Epidermal melanocyte (primary cell): ENCODE measurements around the gene CRYAA.
"Not testable (repeated sequence)": the region's sequence is repeated elsewhere in the genome, so short reads cannot be mapped to it uniquely, and the experiment has no call there.

ENCODE experiments used
- DNase-seq: peaks from one replicate; pipeline ENCODE4 v3.0.0; 2011; ENCODE audit warnings: low spot score; ENCODE audit not compliant: insufficient read length

Gene CRYAA

DNA sequence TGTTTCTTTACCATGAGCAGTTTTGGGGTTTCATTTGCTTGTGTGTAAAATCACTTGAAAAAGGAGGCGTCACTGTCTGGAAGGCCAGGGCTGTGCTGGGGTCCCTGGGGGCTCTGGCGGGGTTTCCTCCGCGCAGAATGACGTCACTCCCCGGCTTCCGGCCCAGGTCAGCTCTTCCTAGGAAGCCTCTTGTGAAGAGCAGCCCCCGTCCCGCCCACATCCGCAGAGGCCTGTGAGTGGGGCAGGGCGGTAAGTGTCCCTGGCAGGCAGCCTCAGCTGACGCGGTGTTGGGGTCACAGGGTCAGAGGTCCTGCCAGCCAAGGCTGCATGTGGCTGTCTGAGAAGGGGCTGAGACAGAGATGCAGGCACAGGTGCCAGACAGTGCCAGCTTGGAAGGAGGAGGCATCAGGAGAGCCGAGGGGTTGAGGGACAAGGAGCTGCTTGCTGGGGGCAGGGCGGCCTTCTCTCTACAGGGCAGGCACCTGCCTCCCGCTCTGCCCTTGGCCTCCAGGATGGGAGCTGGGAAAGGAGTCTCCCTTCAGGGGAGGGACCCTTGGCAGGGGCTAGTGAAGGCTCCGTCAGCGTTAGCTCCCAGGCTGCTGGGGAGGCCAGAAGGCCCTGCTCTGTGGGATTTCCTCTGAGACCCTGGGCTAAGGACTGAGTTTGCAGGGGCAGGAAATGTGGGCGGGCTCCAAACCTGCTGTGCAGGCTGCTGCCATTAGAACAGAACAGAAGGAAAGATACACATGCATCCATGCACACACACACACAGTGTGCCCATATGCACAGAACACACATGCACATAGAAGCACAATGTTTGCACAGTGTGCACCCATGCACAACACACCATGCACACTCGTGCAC, 8.5 kb downstream of the CRYAA start:
- DNase-seq = not testable (repeated sequence)

DNA sequence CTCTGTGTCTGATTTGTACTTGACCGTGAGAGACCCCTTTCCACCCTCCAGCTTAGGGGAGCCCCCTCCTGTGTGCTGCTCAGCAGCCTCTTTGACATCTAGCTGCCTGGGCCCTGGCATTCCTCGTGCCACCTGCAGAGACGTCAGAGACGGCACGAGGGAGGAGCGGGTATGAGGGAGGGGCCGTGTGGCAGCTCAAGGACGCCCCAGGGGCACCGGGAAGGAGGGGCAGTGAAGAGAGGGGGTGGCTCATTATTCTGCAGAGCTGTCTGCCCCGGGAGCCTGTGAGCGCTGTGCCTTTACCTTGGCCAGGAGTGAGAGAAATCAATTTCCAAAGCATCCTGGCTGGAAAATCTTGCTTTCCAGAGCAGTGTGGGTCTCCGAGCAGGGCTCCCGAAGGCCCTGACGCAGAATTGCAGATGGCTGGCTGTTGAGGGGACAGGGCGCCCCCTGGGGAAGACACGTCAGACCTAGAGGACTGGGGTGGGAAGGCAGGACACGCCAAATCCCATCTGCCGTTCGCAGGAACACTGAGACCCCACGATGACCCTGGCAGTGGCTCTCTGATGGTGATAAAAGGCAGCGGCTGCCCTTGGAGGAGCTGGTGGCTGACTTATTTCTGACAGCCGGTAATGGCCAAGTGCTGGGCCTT, 9.5 kb downstream of the CRYAA start:
- DNase-seq = not testable (repeated sequence)

DNA sequence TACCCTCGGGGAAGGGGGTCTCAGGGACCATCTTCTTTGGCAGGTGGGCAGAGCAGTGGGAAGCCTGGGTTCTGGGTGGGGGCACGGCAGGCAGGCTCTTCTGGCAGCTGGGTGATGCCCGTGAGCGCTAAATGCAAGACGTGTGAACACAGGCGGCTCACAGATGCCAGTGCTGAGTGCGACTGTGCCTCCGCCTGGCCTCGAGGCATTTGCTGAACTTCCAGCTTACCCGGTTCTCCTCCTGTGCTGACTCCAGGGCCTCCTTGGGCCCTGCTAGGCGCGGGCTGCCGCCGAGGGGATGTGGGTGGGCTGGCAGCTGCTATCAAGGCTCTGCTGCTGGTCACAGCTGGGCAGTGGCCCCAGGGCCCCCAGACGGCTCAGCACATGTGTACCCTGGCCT, 12.2 kb downstream of the CRYAA start:
- not testable (repeated sequence) for DNase-seq

DNA sequence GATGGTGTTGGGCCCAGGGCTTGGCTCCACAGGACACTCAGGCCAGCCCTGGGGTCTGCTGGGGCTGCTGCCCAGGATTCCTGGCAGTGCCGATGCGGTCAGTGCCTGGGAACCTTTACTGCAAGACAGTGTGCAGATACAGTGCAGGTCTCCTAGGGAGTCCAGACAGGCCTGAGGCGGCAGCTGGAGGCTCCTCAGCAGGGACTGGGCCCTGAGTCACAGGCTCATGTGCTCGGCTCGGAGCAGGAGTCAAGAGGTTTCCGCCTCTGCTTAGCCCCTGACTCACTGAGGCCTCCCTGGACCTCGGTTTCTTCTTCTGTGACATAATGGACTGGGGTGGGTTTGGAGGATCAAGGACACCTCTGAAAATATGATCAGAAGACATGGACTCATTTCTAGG, 18.5 kb downstream of the CRYAA start:
- not testable (repeated sequence) for DNase-seq

DNA sequence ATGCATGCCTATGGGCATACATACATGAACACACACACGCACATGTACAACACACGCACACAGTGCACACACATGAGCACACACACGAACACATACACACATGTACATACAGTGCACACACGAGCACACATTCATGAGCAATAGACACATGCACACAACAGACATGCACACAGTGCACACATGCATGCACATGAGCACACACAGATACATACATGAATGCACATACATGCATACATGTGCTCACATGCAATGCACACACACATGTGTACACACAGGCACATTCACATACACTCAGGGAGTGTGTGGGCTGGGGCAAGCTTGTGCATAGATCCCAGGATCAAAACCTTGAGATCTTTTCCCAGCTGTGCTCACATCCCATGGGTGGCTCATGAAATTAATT, 18.9 kb downstream of the CRYAA start:
- no peak for DNase-seq

DNA sequence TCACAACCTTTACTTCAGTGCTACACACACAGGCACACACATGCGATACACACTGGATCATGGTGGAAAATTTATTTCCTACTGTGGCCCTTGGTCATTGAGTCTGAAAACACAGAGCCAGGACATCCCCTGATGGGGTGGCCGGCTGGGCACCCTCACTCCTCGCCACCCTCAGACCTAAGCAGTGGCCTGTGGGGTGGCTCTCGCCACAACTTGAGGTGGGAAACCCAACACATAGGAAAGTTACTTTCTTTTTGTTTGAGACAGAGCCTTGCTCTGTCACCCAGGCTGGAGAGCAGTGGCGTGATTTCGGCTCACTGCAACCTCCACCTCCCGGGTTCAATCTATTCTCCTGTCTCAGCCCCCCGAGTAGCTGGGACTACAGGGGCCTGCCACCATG, 19.4 kb downstream of the CRYAA start:
- DNase-seq = no peak

DNA sequence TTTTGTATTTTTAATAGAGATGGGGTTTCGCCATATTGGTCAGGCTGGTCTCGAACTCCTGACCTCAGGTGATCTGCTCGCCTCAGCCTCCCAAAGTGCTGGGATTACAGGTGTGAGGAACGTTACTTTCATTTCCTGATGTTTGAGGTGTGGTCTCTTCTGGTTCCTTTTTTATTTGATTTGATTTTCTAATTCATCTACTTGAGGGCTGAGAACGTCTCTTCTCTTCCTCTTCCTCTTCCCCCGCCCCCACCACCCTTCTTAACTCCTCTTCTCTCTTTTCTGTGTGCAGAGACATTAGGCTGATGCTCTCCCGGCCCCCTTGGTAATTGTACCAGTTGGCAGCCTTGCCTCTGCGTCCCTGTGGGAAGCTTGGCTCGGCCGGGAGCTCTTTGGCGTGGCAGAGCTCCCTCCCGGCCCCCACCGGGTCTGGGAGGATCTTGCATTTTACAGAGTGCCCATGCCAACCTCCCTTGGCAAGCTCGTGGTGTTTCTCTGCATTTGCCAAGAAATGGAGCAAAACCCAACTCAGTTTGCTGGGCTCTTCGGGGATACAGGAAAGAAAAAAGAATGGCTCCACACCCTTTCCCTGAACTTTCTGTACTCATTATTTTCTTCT, 19.9 kb downstream of the CRYAA start:
- no peak for DNase-seq

DNA sequence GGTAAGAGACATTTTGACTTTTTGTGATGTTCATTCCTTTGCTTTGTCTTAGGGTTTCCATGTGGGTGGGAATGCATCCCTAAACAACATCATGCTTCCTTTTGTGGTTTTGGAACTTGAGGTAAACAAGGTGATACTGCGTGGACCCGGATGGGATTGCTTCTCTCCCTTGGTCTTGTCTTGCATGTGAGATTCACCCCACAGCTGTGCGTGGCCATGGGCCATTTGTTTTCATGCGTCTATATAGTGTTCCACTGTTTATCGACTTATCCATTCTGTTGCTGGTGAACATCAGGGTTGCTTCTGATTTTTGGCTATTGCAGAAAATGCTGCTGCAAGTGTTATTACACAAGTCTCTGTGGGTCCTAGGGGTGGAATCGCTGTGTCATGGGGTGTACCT, 21.1 kb downstream of the CRYAA start:
- no peak for DNase-seq

DNA sequence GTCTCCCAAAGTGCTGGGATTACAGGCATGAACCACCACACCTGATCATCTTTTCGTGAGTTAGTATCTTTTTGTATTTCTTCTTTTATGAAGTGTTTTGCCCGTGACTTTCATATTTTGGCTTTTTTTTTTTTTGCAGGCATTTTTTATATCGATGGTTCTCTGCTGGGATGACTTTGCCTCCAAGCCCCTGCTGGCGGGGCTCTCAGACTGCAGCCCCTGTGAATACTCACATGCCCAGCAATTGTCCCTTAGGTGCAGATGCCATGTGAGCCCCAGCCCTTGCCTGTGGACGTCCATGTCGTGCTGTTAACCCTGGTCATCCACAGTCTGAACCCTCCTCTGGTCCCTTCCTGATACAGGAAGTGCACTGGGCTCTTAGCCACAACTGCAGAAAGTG, 21.7 kb downstream of the CRYAA start:
- DNase-seq = no peak

DNA sequence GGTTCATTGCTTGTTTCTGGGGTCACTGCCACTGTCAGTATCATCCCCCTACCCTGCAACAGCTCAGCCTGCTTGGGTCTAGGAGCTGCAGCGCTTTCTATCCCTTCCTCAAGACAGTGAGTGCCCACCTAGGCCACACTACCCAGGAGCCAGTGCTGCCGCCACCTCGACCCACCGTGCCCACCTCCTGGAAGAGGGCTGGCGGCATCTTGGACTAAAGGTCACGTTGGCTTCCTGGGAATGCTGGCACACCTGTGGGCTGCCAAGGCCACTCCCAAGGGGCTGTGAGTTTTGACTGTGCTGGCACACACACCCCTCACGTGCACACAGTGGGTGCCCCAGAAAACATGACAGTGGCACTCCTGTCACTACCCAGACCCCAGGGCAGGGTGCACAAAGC, 22.1 kb downstream of the CRYAA start:
- DNase-seq = no peak

DNA sequence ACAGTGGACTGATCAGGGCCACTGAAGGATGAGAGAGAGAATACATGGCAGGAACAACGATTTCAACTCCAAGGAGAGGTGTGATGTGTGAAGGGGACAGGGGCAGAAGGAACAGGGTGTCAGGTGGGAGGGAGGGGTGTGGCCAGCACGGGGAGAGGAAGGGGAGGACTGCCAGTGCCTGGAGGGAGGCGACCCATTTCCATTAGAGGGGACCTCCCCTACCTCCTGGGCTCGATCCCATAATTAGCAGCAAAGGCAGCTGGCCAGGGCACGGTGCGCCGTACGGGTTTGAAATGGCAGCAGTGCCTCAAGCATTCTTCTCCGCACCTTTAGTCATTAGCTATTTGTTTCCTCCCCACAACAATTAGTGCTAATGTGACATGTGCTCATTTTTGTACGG, 22.7 kb downstream of the CRYAA start:
- no peak for DNase-seq

DNA sequence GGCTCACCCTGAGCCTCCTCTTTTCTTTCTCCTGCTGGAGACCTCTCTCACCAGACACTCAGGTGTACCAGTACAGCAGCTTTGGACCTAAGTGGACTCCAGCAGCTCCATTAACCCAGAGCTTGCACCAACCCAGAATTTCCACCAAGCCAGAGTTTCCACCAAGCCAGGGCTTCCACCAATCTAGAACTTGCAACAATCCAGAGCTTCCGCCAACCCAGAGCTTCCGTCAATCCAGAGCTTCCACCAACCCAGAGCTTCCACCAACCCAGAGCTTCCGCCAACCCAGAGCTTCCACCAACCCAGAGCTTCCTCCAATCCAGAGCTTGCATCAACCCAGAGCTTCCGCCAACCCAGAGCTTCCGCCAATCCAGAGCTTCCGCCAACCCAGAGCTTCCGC, 23.2 kb downstream of the CRYAA start:
- DNase-seq = no peak

DNA sequence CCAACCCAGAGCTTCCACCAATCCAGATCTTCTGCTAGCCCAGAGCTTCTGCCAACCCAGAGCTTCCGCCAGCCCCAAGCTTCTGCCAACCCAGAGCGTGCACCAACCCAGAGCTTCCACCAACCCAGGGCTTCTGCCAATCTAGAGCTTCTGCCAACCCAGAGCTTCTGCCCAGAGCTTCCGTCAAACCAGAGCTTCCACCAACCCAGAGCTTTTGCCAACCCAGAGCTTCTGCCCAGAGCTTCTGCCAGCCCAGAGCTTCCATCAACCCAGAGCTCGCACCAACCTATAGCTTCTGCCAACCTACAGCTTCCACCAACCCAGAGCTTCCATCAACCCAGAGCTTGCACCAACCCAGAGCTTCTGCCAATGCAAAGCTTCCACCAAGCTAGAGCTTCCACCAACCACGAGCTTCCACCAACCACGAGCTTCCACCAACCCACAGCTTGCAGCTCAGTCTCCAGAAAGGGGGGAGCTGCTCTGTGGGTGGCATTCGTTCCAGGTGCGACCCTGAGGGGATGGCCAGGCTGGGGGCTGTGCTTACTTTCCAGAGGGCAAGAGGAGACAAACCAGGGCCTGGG, 23.8 kb downstream of the CRYAA start:
- no peak for DNase-seq

DNA sequence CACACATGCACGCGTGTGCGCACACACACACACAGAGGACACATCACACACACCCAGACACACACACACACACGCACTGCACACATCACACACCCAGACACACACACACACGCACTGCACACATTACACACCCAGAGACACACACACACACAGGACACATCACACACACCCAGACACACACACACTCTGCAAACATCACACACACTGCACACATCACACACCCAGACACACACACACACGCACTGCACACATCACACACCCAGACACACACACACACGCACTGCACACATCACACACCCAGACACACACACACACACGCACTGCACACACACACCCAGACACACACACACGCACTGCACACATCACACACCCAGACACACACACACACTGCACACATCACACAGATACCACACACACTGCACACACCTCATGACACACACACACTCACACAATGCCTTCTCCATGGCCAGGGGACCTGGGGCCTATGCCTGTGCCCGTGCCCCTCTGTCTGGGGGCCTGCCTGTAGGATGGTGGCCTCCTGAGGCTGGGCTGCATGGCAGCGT, 24.4 kb downstream of the CRYAA start:
- DNase-seq = no peak

DNA sequence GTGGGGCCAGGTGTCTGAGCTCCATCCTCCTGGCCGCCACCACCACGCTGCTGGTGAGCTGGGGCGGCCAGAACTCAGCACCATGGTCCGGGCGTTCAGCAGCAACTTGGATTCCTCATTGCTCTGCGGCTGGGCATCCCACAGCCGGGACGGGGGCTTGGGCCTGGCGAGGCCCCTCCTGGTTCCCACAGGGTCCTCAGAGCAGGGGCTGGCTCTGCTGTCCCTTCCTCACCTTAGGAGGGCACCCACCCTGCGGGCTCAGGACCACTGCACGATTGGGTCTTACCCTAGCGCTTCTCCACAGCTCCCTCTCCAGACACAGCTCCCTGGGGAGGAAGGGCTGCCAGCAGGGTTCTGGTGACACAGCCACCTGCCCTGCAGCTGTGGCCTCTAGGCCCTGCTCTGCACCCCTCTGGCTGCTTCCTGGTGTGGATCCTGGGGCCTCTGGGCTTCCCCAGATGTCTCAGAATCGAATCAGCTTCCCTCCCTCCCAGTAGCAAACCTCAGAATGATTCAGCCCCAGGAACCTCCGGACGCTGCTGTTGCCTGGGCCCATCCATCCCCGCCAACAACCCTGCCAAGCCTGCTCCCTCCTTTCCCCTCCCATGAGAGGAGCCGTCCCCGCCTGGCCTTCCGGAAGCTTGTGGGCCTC, 25.0 kb downstream of the CRYAA start:
- no peak for DNase-seq

DNA sequence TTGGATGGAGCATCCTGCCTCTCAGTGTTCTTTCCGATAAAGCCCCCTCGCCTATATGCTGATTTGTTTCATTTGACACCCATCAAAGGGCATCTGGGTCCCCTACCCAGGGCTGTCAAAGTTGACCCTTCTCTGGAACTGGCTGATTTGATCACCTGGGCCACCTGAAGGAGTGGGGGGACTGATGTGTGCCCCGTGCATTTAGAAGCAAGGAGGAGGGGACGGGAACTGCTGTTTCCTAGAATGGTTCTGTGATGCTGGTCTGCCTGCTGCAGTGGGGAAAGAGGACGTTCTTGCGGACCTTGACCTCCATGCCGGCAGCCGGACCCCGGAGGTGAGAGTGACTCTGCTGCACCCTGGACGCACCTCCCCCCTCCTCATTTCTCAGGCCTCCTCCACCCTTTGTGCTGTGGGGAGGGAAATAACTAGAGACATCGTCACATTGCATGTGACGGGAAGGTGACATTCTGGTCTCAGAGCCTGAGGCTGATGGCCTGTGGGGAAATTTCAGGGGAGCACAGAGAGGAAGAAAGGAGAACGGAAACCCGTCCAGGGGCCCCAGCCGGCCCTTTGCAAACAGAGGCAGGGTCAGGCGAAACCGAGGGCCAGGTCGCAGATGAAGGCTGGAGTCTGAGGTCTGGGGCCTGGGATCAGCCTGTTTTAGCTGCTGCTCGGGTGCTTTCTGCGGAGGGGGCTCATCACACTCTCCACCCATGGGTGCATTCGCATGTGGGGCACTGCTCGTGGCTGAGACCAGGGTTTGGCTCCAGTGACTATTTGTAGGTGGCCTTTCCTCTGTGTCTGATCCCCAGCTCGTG, 25.7 kb downstream of the CRYAA start:
- DNase-seq = no peak

DNA sequence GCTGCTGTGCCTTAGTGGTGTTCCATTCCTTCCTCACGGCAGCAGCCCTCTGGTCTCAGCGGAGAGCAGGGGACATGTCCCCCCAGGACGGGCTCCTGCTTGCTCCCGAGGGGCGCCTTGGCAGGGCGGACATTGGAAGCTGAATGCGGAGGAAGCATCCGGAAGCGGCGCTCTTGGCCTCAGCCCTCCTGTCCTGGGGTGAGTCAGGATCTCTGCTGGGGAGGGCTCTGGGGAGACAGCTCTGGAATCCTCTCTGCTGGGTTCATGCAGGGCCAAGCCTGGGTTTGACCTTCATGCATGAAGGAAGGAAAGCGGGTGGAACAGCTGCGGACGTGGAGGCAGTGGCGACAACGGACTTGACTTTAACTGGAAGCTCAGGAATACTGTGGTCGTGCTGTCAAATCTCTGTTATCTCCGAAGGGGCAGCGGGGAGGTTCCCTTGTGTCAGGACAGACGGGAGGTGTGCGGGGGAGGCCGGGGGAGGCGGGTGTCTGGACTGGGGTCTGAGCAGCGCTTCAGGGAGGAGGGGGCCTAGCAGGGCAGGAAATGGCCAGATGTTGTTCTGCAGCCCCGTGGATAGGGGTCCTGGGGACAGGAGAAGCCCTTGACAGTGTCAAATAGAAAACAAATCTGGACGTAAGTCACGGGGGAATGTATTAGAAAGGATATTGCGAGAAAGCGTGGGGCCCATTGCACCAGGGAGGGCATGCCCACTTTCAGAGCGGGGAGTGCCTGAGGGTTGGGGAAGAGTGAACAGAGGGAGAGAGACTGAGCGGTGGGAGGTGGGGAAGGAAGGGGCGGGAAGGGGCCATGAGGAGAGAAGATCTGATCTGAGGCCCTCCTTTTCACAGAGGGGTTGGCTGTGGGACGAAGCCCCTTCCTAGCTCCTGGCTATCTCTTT, 26.6 kb downstream of the CRYAA start:
- DNase-seq = no peak

DNA sequence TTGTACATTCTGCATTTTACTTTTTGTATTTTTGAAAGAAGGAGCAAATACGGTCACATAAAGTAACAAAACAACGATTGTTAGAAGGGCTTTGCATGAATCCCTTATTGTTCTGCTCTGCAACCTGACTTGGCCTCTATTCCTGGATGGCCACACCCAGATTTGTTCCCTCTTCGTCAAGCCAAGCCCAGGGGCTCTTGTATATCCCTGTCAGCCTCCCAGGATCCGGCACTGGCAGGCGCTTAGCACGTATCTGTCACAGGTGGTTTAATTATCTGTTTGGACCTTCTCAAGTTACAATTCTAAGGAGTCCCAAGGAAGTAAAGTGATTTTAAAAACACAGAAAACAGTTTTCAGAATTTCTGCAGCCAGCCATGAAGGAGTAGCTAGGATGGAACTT, 28.0 kb downstream of the CRYAA start:
- DNase-seq = no peak

DNA sequence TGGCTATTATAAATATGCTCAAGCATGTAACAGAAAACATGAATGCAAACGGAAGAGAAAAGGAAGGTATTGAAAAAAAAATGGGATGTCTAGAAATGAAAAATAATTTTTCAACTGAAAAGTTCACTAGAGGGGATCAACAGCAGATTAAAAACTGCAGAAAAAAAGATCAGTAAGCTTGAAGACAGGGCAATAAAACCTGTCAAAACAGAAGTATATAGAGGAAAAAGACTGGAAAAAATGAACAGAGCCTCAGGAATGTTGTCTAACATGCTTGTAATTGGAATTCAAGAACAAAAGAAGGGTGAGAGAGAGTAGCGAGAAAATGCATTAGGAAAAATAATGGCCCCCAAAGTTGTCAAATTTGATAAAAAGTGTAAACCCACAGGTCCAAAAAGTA, 29.6 kb downstream of the CRYAA start:
- DNase-seq = no peak
